Stimulated activated naive B cell treated with anti-CD40 and anti-IgM and Interleukin-4, amounts not matched to agents 10 μg/mL and 1 μg/mL and 100 μg/mL, for 72 hours (primary cell): ENCODE results near the gene HBG1.

Experiments
- ATAC-seq, 2 donors: fragments of 150-1000 bp; cut with Tn5 transposase; replicated peaks; 2 replicates each; pipeline ENCODE4 v1.10.0; 2021; ENCODE audit warnings: moderate library complexity in 1 of 2
- DNase-seq: peaks from one replicate; pipeline ENCODE4 v3.0.0; 2021
- H3K27ac Mint-ChIP-seq: one replicate; pipeline ENCODE4 v1.8.0; 2022; ENCODE audit warnings: mild to moderate bottlenecking, mixed read lengths
- H3K27me3 Mint-ChIP-seq, 2 donors: one replicate each; pipeline ENCODE4 v1.8.0; 2022; ENCODE audit warnings: mixed read lengths in 2 of 2
- H3K36me3 Mint-ChIP-seq, 2 donors: one replicate each; pipeline ENCODE4 v1.8.0; 2022; ENCODE audit warnings: mixed read lengths in 2 of 2, mild to moderate bottlenecking in 1 of 2
- H3K4me1 Mint-ChIP-seq, 2 donors: one replicate each; pipeline ENCODE4 v1.8.0; 2022; ENCODE audit warnings: mixed read lengths in 2 of 2, mild to moderate bottlenecking in 1 of 2
- H3K4me3 Mint-ChIP-seq, 2 donors: one replicate each; pipeline ENCODE4 v1.8.0; 2022; ENCODE audit warnings: mild to moderate bottlenecking in 2 of 2, mixed read lengths in 2 of 2, moderate library complexity in 1 of 2
- H3K9me3 Mint-ChIP-seq, 2 donors: one replicate each; pipeline ENCODE4 v1.8.0; 2022; ENCODE audit warnings: mixed read lengths in 2 of 2, mild to moderate bottlenecking in 1 of 2

Gene HBG1

GRCh38 chr11:5203366-5203765 is 46.3 kb downstream of the HBG1 start:
- no peak overlapping the region for H3K4me3 Mint-ChIP-seq
- H3K27me3 Mint-ChIP-seq = peaks cover 4 to 12% of the 10 kb centered on the region in 2 donors
- no peak for DNase-seq
- H3K36me3 Mint-ChIP-seq = no peaks in the 10 kb centered on the region
- no peak overlapping the region for H3K27ac Mint-ChIP-seq
- ATAC-seq = no peak
- H3K4me1 Mint-ChIP-seq = no peaks in the 10 kb centered on the region
- no peaks in the 10 kb centered on the region for H3K9me3 Mint-ChIP-seq

GRCh38 chr11:5200582-5200981 is 49.1 kb downstream of the HBG1 start, which contains the start of gene OR51V1:
Gene OR51V1, minus strand, starts transcription at chr11:5200682. Its CDS starts 0 bp downstream, at chr11:5200682.
- Mint-ChIP-seq H3K36me3 (no peaks in the 10 kb centered on the region), H3K27ac (no peak within 1 kb of the TSS)

GRCh38 chr11:5198285-5198684 is 51.4 kb downstream of the HBG1 start:
- Mint-ChIP-seq H3K36me3 (no peaks in the 10 kb centered on the region), H3K9me3 (peaks cover 0 to under 1% of the 10 kb centered on the region in 2 donors), H3K4me1 (no peaks in the 10 kb centered on the region), H3K4me3 (no peak overlapping the region), H3K27me3 (peaks cover 4 to 12% of the 10 kb centered on the region in 2 donors), H3K27ac (no peak overlapping the region)
- DNase-seq (no peak), ATAC-seq (no peak)

More at GRCh38 chr11:5200582-5200981, 49.1 kb downstream of the HBG1 start, which contains the start of gene OR51V1:
- Mint-ChIP-seq H3K4me3 (no peak within 1 kb of the TSS), H3K4me1 (no peaks in the 10 kb centered on the region), H3K9me3 (no peaks in the 10 kb centered on the region), H3K27me3 (peaks cover 4 to 12% of the 10 kb centered on the region in 2 donors)
- no peak for ATAC-seq
- DNase-seq = no peak
